ENCODE results near the gene TEX19.
"Not testable (repeated sequence)": the region's sequence is repeated elsewhere in the genome, so short reads cannot be mapped to it uniquely, and the experiment has no call there.

Gene TEX19

DNA sequence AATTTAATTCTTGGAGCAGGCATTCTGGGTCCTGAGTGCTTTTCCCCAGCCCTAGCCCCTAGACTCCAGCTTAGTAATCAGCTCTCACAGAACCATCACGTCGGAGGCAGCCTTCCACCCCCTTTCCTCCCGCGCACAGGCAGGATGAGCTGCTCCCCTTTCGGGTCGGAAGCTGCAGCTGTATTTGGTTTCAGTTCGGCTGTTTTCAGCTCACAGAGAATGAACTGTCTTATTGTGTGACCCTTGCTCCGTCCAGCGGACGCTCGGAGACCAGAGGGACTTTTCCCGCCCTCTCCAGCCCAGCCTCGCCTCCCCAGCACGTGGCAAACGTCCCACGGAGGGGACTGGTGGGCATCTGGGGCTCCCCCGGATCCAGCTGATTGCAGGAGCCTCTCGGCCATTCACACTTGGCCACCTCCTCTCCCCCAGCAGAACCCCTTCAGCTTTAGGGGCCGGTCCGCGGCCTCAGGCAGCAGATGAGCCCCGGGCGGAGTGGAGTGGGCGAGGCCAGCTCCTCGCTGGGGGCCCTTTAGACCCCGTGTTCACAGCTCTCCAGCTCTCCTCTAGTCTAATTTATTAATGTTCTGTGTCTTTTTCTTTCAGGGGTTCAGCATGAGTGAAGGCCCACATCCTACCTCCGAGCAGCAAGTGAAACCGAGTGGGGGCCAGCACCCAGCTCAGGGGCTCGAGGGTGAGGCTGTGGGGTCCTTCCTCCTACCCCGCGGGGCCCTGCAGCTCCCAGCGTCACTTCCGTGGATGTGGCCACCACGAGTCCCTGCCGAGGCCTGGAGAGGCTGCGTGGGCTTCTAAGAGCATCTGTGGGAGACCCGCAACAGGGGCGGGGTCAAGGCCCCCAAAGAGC lies 11.7 kb downstream of the TEX19 start:
- TF ChIP-seq, protein P1, sequence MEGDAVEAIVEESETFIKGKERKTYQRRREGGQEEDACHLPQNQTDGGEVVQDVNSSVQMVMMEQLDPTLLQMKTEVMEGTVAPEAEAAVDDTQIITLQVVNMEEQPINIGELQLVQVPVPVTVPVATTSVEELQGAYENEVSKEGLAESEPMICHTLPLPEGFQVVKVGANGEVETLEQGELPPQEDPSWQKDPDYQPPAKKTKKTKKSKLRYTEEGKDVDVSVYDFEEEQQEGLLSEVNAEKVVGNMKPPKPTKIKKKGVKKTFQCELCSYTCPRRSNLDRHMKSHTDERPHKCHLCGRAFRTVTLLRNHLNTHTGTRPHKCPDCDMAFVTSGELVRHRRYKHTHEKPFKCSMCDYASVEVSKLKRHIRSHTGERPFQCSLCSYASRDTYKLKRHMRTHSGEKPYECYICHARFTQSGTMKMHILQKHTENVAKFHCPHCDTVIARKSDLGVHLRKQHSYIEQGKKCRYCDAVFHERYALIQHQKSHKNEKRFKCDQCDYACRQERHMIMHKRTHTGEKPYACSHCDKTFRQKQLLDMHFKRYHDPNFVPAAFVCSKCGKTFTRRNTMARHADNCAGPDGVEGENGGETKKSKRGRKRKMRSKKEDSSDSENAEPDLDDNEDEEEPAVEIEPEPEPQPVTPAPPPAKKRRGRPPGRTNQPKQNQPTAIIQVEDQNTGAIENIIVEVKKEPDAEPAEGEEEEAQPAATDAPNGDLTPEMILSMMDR (conservative IDR thresholded peaks at IDR 0.05; ENCODE audit: low read depth, low read length), result no peak
- peak overlapping the region; percentile 36 for H3K4me3 ChIP-seq (ENCODE audit: low read depth, low read length)
- DNase-seq (ENCODE audit: low read depth), result peak; percentile 26

DNA sequence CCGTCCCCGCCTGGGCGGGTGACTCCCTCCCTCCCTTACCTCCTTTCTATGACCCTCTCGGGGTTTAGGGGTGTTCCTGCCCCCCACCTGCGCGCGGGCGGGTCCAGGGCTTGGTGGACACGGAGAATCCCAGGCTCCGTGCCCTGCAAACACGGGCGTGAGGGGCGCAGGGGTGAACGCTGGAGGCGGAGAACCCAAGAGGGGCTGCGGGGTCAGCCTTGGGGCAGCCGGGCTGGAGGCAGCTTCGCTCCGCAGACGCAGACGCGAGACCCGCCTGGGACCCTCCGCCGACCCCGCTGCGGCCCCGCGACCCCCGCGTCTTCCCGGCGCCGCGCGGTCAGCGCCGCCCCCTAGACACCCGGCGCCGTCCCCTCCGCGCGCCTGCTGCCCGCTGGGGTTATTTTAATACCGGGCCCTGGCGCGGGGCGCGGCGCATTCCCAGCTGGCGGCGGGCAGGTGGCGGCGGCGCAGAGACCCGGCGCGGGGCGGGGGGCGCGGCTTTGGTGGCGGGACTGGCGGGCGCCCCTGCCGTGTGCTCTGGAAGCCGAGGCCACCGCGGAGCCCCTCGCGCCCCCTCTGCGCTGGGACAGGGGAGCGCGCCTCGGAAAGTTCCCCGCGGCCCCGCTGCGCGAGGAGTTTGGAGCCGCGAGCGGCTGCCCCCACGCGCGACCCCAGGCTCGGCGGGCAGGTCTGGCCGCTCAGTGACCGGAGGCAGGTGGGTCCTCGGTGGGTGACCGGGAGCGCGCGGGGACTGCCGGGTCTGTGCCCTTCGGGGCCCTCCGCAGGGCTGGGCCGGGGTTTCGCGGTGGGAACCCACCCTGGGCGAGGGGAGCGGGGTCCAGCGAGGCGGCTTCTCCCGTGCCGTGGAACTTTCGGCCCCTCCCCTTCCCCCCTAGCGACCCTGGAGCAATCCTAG lies 12.5 kb downstream of the TEX19 start, which contains the start of gene UTS2R:
Gene UTS2R, plus strand, starts transcription at position 433 of the 916 bp plus-strand sequence. CDS start 2,560 bp downstream, outside the sequence.
- TF ChIP-seq, protein P1 (conservative IDR thresholded peaks at IDR 0.05; ENCODE audit: low read depth, low read length), result no peak
- no peak for DNase-seq (ENCODE audit: low read depth)
- H3K4me3 ChIP-seq (ENCODE audit: low read depth, low read length), result peak within 1 kb of the TSS; percentile 36

DNA sequence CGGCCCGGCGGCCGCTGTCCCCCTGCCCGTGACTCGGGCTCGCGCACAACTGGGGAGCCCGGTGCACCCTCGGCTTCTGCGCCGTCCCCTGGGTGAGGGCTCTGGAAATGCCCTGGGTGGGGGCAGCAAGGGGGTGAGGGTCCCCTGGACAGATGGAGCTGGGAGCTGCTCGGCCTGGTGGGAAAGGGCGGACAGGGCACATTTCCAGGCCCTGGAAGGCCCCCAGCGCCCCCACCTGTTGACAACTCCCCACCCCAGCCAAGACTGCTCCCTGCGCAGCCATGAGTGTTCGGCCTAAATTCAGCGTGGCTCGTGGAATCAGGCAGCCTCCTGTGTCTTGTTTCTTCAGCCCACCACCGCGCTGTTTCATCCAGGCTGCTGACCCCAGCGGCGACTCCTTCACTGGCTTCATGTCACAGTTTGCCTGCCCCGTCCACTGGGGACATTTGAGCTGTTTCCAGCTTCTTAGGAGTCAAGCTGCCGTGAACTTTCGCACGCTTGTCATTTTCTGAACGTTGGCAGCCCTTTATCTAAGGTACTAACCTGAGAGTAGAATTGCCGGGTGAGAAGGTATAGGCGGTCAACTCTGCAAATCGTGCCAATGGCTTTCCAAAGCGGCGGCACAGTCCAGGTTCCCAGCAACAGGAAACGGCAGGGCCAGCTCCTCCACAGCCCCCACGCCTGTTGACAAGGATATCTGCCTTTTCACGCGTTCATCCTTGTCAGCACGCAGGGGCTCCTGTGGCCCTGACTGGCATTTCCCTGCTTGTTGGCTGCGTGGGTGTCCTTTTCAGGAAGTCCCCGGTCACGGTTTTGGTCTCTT lies 13.4 kb downstream of the TEX19 start:
- TF ChIP-seq, protein P1 (conservative IDR thresholded peaks at IDR 0.05; ENCODE audit: low read depth, low read length), result no peak
- no peak for DNase-seq (ENCODE audit: low read depth)
- no peak overlapping the region for H3K4me3 ChIP-seq (ENCODE audit: low read depth, low read length)

DNA sequence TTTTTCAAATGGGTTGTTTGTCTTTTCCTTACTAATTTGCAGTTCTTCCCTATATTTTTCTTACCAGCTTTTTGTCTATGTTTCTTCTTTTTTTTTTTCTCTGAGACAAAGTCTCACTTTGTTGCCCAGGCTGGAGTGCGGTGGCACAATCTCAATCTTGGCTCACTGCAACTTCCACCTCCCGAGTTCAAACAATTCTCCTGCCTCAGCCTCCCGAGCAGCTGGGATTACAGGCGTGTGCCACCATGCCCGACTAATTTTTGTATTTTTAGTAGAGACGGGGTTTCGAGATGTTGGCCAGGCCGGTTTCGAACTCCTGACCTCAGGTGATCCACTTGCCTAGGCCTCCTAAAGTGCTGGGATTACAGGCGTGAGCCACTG lies 14.0 kb downstream of the TEX19 start:
- H3K4me3 ChIP-seq (ENCODE audit: low read depth, low read length); DNase-seq (ENCODE audit: low read depth): not testable (repeated sequence)

DNA sequence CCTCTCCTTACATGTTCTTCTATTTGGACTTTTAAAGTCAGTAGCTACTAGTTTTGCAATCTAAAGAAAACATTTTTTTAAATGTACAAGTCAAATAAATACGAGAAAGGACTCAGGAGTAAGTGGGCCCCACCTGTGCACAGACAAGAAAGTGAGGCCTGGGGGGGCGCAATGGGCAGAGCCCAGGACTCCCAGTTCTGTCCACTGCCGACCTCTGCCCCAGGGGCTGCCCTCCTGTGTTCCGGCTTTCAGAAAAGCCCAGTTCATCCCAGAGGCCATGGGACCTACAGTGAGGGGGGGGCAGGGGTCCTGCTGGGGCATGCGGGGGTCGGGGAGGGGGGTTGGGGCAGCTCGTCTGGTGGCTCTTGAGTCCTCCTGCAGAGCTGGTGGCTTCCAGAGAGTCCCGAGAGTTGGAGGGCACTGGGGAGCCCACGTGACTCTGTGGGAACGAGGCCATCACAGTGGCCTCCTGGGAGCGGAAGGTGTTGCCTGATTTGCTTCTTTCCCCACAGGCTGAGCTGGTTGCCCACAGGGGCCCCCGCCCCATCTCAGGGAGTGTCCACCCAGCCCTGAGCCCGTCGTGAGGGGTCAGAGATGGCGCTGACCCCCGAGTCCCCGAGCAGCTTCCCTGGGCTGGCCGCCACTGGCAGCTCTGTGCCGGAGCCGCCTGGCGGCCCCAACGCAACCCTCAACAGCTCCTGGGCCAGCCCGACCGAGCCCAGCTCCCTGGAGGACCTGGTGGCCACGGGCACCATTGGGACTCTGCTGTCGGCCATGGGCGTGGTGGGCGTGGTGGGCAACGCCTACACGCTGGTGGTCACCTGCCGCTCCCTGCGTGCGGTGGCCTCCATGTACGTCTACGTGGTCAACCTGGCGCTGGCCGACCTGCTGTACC lies 14.9 kb downstream of the TEX19 start:
- DNase-seq (ENCODE audit: low read depth), result no peak
- no peak overlapping the region for H3K4me3 ChIP-seq (ENCODE audit: low read depth, low read length)
- TF ChIP-seq, protein P1 (conservative IDR thresholded peaks at IDR 0.05; ENCODE audit: low read depth, low read length), result no peak

DNA sequence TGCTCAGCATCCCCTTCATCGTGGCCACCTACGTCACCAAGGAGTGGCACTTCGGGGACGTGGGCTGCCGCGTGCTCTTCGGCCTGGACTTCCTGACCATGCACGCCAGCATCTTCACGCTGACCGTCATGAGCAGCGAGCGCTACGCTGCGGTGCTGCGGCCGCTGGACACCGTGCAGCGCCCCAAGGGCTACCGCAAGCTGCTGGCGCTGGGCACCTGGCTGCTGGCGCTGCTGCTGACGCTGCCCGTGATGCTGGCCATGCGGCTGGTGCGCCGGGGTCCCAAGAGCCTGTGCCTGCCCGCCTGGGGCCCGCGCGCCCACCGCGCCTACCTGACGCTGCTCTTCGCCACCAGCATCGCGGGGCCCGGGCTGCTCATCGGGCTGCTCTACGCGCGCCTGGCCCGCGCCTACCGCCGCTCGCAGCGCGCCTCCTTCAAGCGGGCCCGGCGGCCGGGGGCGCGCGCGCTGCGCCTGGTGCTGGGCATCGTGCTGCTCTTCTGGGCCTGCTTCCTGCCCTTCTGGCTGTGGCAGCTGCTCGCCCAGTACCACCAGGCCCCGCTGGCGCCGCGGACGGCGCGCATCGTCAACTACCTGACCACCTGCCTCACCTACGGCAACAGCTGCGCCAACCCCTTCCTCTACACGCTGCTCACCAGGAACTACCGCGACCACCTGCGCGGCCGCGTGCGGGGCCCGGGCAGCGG lies 15.7 kb downstream of the TEX19 start:
- H3K4me3 ChIP-seq (ENCODE audit: low read depth, low read length), result no peak overlapping the region
- TF ChIP-seq, protein P1 (conservative IDR thresholded peaks at IDR 0.05; ENCODE audit: low read depth, low read length), result no peak
- no peak for DNase-seq (ENCODE audit: low read depth)
